Hepatocyte (in vitro differentiated cells): ENCODE measurements around the gene BMAL1.

Experiments
- EZH2 ChIP-seq: fragments of 200-600 bp; sonication (generic); IDR thresholded peaks from 2 replicates; pipeline ENCODE4 v1.6.1; 2016; ENCODE audit warnings: antibody characterized with exemption, mild to moderate bottlenecking, borderline replicate concordance
- TF ChIP-seq, protein P1 (sequence below): fragments of 200-600 bp; sonication (generic); IDR thresholded peaks from 2 replicates; pipeline ENCODE4 v1.5.1; 2016; ENCODE audit warnings: antibody characterized with exemption, mild to moderate bottlenecking; ENCODE audit not compliant: poor library complexity

GRCh38 chr11:13229711-13230318, 47.8 kb upstream of the BMAL1 start:
- TF ChIP-seq, protein P1, sequence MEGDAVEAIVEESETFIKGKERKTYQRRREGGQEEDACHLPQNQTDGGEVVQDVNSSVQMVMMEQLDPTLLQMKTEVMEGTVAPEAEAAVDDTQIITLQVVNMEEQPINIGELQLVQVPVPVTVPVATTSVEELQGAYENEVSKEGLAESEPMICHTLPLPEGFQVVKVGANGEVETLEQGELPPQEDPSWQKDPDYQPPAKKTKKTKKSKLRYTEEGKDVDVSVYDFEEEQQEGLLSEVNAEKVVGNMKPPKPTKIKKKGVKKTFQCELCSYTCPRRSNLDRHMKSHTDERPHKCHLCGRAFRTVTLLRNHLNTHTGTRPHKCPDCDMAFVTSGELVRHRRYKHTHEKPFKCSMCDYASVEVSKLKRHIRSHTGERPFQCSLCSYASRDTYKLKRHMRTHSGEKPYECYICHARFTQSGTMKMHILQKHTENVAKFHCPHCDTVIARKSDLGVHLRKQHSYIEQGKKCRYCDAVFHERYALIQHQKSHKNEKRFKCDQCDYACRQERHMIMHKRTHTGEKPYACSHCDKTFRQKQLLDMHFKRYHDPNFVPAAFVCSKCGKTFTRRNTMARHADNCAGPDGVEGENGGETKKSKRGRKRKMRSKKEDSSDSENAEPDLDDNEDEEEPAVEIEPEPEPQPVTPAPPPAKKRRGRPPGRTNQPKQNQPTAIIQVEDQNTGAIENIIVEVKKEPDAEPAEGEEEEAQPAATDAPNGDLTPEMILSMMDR = no peak
- no peak for TF ChIP-seq EZH2
